Skeletal muscle tissue (tissue), 4 donors: ENCODE data around the gene CAVIN2. TPM values are rescaled to one million over a fixed set of nuclear protein-coding genes. Genes with fewer than 3 reads are reported as not detected.

Experiments
- H3K27ac ChIP-seq: one replicate; pipeline ENCODE4 v1.7.0; 2013; ENCODE audit warnings: mild to moderate bottlenecking, low read depth, low read length, inconsistent platforms
- H3K27me3 ChIP-seq, 3 donors: one replicate each; pipeline ENCODE4 v1.7.0; 2013; ENCODE audit warnings: low read length in 3 of 3; ENCODE audit not compliant: control insufficient read depth in 3 of 3, insufficient read depth in 3 of 3
- H3K36me3 ChIP-seq, 3 donors: one replicate each; pipeline ENCODE4 v1.7.0; 2013; ENCODE audit warnings: low read length in 3 of 3; ENCODE audit not compliant: control insufficient read depth in 3 of 3, insufficient read depth in 3 of 3
- H3K4me1 ChIP-seq, 3 donors: one replicate each; pipeline ENCODE4 v1.7.0; 2013; ENCODE audit warnings: low read length in 3 of 3, mild to moderate bottlenecking in 3 of 3; ENCODE audit not compliant: control insufficient read depth in 3 of 3, insufficient read depth in 3 of 3
- H3K4me3 ChIP-seq, 3 donors: one replicate each; pipeline ENCODE4 v1.7.0; 2013; ENCODE audit warnings: low read length in 3 of 3
- H3K9ac ChIP-seq, 3 donors: one replicate each; pipeline ENCODE4 v1.7.0; 2013; ENCODE audit warnings: low read length in 3 of 3, mild to moderate bottlenecking in 3 of 3, moderate library complexity in 2 of 3, low read depth in 1 of 3
- H3K9me3 ChIP-seq, 3 donors: one replicate each; pipeline ENCODE4 v1.7.0; 2013; ENCODE audit warnings: low read length in 3 of 3; ENCODE audit not compliant: control insufficient read depth in 3 of 3
- total RNA-seq: library from RNA; depleted of rRNA; stranded (reverse); fragments of >200 nt; gene quantifications from one replicate; pipeline ENCODE4 v1.2.3, GENCODE V29; 2014
- donor health status: Osteomylitis.

The CAVIN2 gene
- total RNA-seq, 1 donor from 2014 or later = 19.3 TPM

DNA sequence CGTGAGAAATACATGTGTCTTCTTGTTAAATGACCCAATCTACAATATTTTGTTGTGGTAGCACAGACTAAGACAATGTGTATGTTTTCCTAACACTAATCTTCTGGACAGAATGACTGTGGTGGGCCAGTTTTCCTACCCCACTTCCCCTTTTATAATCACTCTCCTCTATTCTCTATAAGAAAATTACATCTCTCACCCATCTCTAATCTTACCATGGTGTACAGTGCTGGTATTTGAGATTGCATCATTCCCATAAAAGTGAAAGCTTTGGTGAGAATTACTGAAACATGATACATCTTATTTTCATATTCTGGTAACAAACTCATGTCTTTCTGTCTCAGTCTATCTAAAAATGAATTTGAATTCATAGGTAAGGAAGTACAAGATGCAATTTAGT lies 40.5 kb downstream of the CAVIN2 start:
- Histone ChIP-seq H3K4me3 (no peak overlapping the region), H3K27me3 (no peaks in the 10 kb centered on the region), H3K9me3 (no peaks in the 10 kb centered on the region), H3K4me1 (no peaks in the 10 kb centered on the region), H3K9ac (no peak overlapping the region), H3K27ac (no peak overlapping the region), H3K36me3 (no peaks in the 10 kb centered on the region)

GRCh38 chr2:191804766-191805165 lies 42.1 kb downstream of the CAVIN2 start:
- no peaks in the 10 kb centered on the region for H3K9me3 ChIP-seq
- no peaks in the 10 kb centered on the region for H3K36me3 ChIP-seq
- H3K9ac ChIP-seq = no peak overlapping the region
- H3K4me3 ChIP-seq = no peak overlapping the region
- no peaks in the 10 kb centered on the region for H3K4me1 ChIP-seq
- H3K27ac ChIP-seq = no peak overlapping the region
- H3K27me3 ChIP-seq = no peaks in the 10 kb centered on the region

- no peaks in the 10 kb centered on the region for H3K4me1 ChIP-seq
- H3K9me3 ChIP-seq = no peaks in the 10 kb centered on the region
- H3K27me3 ChIP-seq = no peaks in the 10 kb centered on the region
- H3K36me3 ChIP-seq = no peaks in the 10 kb centered on the region
- no peak overlapping the region for H3K4me3 ChIP-seq
- no peak overlapping the region for H3K9ac ChIP-seq
- H3K27ac ChIP-seq = no peak overlapping the region
These were observed 43.9 kb downstream of the CAVIN2 start for GRCh38 chr2:191803007-191803406.

- Histone ChIP-seq H3K27ac (no peak overlapping the region), H3K27me3 (no peaks in the 10 kb centered on the region), H3K36me3 (no peaks in the 10 kb centered on the region), H3K4me3 (no peak overlapping the region), H3K4me1 (no peaks in the 10 kb centered on the region), H3K9ac (no peak overlapping the region), H3K9me3 (no peaks in the 10 kb centered on the region)
These were observed 44.7 kb downstream of the CAVIN2 start for GRCh38 chr2:191802180-191802579.

DNA sequence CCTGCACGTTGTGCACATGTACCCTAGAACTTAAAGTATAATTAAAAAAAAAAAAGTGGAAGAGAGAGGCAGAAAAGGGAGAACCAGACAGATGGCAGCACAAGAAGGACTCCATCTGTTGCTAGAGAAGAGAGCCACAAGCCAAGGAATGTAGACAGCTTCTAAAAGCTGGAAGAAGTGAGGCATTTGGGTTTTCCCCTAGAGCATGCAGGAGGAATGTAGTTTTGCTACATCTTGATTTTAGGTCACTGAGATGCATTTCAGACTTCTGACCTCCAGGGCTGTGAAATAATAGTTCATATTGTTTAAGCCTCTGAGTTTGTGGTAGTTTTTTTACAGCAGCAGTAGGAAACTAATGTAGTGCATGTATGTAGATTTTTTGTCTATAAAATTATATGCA lies 46.0 kb downstream of the CAVIN2 start:
- no peaks in the 10 kb centered on the region for H3K27me3 ChIP-seq
- H3K9me3 ChIP-seq = no peaks in the 10 kb centered on the region
- H3K27ac ChIP-seq = no peak overlapping the region
- no peak overlapping the region for H3K9ac ChIP-seq
- no peak overlapping the region for H3K4me3 ChIP-seq
- no peaks in the 10 kb centered on the region for H3K4me1 ChIP-seq
- no peaks in the 10 kb centered on the region for H3K36me3 ChIP-seq

- Histone ChIP-seq H3K4me3 (no peak overlapping the region), H3K4me1 (no peaks in the 10 kb centered on the region), H3K36me3 (no peaks in the 10 kb centered on the region), H3K27ac (no peak overlapping the region), H3K9ac (no peak overlapping the region), H3K9me3 (no peaks in the 10 kb centered on the region), H3K27me3 (no peaks in the 10 kb centered on the region)
These were observed 47.4 kb downstream of the CAVIN2 start for GRCh38 chr2:191799526-191799925.

DNA sequence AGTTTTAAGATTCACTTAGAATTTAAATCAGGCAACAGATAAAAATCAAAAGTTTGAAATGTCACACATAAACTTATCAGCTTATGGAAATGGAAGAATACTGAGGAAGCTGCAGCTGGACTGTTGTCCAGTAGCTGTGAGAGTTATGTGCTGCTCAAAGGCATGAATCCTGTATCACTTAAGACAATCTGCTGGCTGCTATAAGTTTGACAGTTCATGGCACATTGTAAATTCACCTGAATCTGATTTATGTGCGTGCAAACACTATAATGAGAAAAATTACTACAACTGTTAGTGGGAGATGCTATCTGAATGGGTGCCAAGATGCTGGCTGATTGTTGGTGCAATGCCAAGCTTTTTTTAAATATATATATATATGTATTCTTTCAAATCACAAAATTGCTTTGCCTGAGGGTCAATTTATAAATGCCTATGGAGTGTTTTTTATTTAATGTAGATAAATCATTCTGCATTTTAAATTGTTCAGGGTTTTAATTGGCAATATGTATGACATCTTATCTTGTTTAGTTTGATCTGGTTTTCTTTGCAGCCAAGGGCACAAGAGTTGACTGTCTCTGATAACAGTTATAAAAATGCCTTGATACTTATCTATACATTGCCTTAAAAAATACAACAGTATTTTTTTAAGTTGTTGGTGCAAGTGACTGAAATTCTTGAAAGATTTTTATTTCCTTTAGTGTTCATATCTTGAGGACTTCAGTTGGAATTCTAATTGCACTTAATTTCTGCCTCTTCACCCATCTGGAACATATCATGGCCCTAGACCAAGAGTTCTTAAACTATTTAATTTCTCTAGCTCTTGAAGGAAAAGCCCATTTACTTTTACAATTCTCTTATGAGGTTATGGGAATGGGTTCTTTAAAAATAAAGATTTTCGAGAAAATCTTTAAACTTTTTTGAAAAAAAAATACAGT lies 48.7 kb downstream of the CAVIN2 start:
- Histone ChIP-seq H3K27me3 (no peaks in the 10 kb centered on the region), H3K9ac (no peak overlapping the region), H3K4me3 (no peak overlapping the region), H3K4me1 (no peaks in the 10 kb centered on the region), H3K9me3 (no peaks in the 10 kb centered on the region), H3K36me3 (no peaks in the 10 kb centered on the region), H3K27ac (no peak overlapping the region)

DNA sequence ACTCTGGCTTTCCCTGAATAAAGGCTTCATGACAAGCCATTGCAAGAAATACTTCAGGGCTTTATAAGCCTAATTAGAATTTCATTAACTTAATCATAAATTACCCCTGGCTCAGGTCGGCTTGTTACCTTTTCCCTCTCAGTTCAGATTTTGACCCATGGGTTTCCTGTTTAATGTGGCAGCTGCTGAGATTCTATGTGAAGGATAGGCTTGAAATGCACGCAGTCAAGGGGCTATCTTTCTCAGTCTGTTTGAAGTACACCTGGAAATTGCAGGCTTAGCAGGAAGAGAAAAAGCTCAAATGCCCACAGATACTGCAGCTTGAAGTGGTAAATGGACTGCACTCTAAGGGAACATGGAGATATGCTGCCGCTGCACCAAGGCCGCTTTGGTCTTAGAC lies 49.4 kb downstream of the CAVIN2 start:
- no peak overlapping the region for H3K9ac ChIP-seq
- no peaks in the 10 kb centered on the region for H3K36me3 ChIP-seq
- no peak overlapping the region for H3K27ac ChIP-seq
- no peaks in the 10 kb centered on the region for H3K9me3 ChIP-seq
- H3K27me3 ChIP-seq = no peaks in the 10 kb centered on the region
- no peak overlapping the region for H3K4me3 ChIP-seq
- H3K4me1 ChIP-seq = no peaks in the 10 kb centered on the region

GRCh38 chr2:191795715-191796114 lies 51.2 kb downstream of the CAVIN2 start:
- H3K4me3 ChIP-seq = no peak overlapping the region
- H3K27ac ChIP-seq = no peak overlapping the region
- H3K36me3 ChIP-seq = no peaks in the 10 kb centered on the region
- H3K27me3 ChIP-seq = no peaks in the 10 kb centered on the region
- no peaks in the 10 kb centered on the region for H3K4me1 ChIP-seq
- no peak overlapping the region for H3K9ac ChIP-seq
- no peaks in the 10 kb centered on the region for H3K9me3 ChIP-seq

GRCh38 chr2:191791953-191792560 lies 54.8 kb downstream of the CAVIN2 start:
- H3K4me3 ChIP-seq = no peak overlapping the region
- H3K36me3 ChIP-seq = no peaks in the 10 kb centered on the region
- H3K4me1 ChIP-seq = no peaks in the 10 kb centered on the region
- H3K27me3 ChIP-seq = no peaks in the 10 kb centered on the region
- H3K9ac ChIP-seq = no peak overlapping the region
- no peak overlapping the region for H3K27ac ChIP-seq
- H3K9me3 ChIP-seq = no peaks in the 10 kb centered on the region
